Stimulated activated CD4-positive, alpha-beta T cell treated with anti-CD3 and anti-CD28 coated beads, Interleukin-4, amount 100 ng/mL, for 24 hours (primary cell): ENCODE data around the gene EFCAB12.
"Not testable (repeated sequence)": the region's sequence is repeated elsewhere in the genome, so short reads cannot be mapped to it uniquely, and the experiment has no call there.

Source experiments
- DNase-seq: peaks from one replicate; pipeline ENCODE4 v3.0.0-alpha.2; 2020

EFCAB12 gene

GRCh38 chr3:129418041-129418973 lies 10.1 kb downstream of the EFCAB12 start:
- DNase-seq, result no peak

- DNase-seq, result no peak
Observed at GRCh38 chr3:129417326-129417725, 11.1 kb downstream of the EFCAB12 start.

GRCh38 chr3:129416415-129416814 lies 12.0 kb downstream of the EFCAB12 start:
- DNase-seq, result no peak

GRCh38 chr3:129415830-129416229 lies 12.6 kb downstream of the EFCAB12 start:
- DNase-seq, result no peak

GRCh38 chr3:129415378-129415777 lies 13.1 kb downstream of the EFCAB12 start:
- DNase-seq, result no peak

- no peak for DNase-seq
Observed at GRCh38 chr3:129413687-129414506, 14.5 kb downstream of the EFCAB12 start.

- not testable (repeated sequence) for DNase-seq
Observed at GRCh38 chr3:129413238-129413637, 15.2 kb downstream of the EFCAB12 start.

- no peak for DNase-seq
Observed at GRCh38 chr3:129412542-129413198, 15.8 kb downstream of the EFCAB12 start.

GRCh38 chr3:129410971-129411370 lies 17.5 kb downstream of the EFCAB12 start:
- DNase-seq, result no peak

GRCh38 chr3:129409541-129409940 lies 18.9 kb downstream of the EFCAB12 start:
- no peak for DNase-seq

- no peak for DNase-seq
Observed at GRCh38 chr3:129404610-129405009, 23.8 kb downstream of the EFCAB12 start.

GRCh38 chr3:129404130-129404529 lies 24.3 kb downstream of the EFCAB12 start:
- no peak for DNase-seq

GRCh38 chr3:129403450-129403849 lies 25.0 kb downstream of the EFCAB12 start:
- DNase-seq, result no peak

GRCh38 chr3:129402616-129403015 lies 25.8 kb downstream of the EFCAB12 start:
- DNase-seq, result no peak

GRCh38 chr3:129402210-129402609 lies 26.2 kb downstream of the EFCAB12 start:
- DNase-seq, result no peak

GRCh38 chr3:129399895-129400357 lies 28.5 kb downstream of the EFCAB12 start:
- no peak for DNase-seq

- peak; percentile 83 for DNase-seq
Observed at GRCh38 chr3:129399145-129399894, 29.1 kb downstream of the EFCAB12 start.

GRCh38 chr3:129398803-129399144 lies 29.7 kb downstream of the EFCAB12 start:
- DNase-seq, result no peak

GRCh38 chr3:129393760-129394564 lies 34.5 kb downstream of the EFCAB12 start:
- DNase-seq, result not testable (repeated sequence)

GRCh38 chr3:129393271-129393670 lies 35.2 kb downstream of the EFCAB12 start:
- no peak for DNase-seq

GRCh38 chr3:129392106-129392887 lies 36.1 kb downstream of the EFCAB12 start:
- DNase-seq, result not testable (repeated sequence)
